Measurements from ENCODE around the gene HEATR5A. TPM values are rescaled to one million over a fixed set of nuclear protein-coding genes. Genes with fewer than 3 reads are reported as not detected.
"Not testable (repeated sequence)": the region's sequence is repeated elsewhere in the genome, so short reads cannot be mapped to it uniquely, and the experiment has no call there.

Gene HEATR5A
- total RNA-seq, 1 experiment from 2014 or later: 18.2 TPM

DNA sequence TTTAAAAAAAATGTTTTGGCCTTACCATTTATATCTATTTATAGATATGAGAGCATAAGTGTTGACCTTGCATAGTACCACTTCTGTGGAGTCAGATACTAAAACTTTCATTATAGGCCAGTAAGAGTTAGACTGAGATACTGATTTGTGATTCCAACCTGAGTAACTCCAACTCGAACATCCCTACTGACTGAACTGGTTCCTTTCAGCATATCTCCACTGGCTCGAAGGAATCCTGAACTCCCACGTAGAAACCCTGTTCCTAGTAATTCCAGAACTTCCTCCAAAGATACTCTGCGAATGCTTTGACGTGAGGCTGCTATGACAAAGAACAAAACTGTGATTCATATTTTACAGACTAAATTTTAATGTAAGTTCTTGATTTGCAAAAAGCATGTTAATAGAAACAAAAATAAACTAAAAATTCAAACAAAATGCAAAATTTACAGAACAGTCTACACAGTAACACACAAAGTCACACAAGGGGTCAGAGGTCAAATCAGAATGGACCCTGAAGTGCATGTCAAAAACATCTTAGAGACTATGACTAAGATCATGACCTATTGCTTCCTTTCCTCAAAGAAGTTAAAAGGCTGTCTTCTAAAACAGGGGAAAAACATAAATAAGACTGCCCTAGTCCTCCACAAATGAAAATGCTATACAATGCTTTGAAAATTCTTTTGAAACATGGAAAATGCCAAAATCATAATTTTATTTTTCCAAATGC, 31.5 kb downstream of the HEATR5A start:
- Histone ChIP-seq H3K27me3 (ENCODE audit: control insufficient read depth, insufficient read depth, low read length) (no peaks in the 10 kb centered on the region), H3K4me3 (ENCODE audit: insufficient read depth, low read depth, low read length) (no peak overlapping the region), H3K36me3 (replicated peaks; ENCODE audit: control insufficient read depth, insufficient read depth, low read length) (no peaks in the 10 kb centered on the region; the same call in 1 of the 2 replicates)
- DNase-seq: no peak

DNA sequence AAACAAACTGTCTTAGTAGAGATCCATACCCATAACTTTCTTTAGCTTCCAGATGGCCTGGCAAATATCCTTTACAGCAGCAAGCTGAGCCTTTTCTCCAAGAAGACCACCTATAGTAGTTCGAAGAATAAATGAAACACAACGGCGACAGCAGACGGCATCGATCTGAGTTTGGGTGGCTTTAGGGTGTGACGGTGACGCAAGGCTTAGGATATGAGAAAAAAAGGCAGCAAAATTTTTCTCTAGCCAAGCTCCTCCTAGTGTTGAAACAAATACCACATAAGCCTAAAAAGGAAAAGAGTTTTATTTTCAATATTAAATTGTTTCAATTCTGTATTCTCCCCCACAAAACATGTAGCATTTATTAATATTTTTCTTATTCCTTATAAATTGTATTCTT, 33.3 kb downstream of the HEATR5A start:
- Histone ChIP-seq H3K27me3 (ENCODE audit: control insufficient read depth, insufficient read depth, low read length) (no peaks in the 10 kb centered on the region), H3K4me3 (ENCODE audit: insufficient read depth, low read depth, low read length) (no peak overlapping the region), H3K36me3 (replicated peaks; ENCODE audit: control insufficient read depth, insufficient read depth, low read length) (peaks cover 2% of the 10 kb centered on the region; the same call in 1 of the 2 replicates)
- peak; percentile 18 for DNase-seq

DNA sequence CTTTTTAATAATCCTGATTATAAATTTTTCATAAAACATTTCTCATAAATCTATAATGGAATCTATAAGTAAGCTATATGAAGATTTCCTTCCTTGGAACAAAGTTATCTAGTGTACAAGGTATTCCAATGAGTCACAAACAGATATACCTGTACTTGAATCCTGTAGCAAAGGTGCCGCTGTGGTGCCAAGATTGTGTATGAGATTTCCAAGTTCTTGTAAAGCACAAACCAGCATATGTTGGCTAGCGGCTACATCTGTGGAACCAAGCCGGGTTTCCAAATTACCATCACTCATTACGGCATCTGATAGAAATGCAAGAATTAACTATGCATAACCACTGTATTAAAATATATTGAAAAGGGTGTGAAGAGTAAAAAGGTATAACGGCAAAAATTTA, 34.1 kb downstream of the HEATR5A start:
- DNase-seq: no peak
- no peak overlapping the region for H3K4me3 ChIP-seq (ENCODE audit: insufficient read depth, low read depth, low read length)
- peaks cover 2% of the 10 kb centered on the region; the same call in 1 of the 2 replicates for H3K36me3 ChIP-seq (replicated peaks; ENCODE audit: control insufficient read depth, insufficient read depth, low read length)
- no peaks in the 10 kb centered on the region for H3K27me3 ChIP-seq (ENCODE audit: control insufficient read depth, insufficient read depth, low read length)

DNA sequence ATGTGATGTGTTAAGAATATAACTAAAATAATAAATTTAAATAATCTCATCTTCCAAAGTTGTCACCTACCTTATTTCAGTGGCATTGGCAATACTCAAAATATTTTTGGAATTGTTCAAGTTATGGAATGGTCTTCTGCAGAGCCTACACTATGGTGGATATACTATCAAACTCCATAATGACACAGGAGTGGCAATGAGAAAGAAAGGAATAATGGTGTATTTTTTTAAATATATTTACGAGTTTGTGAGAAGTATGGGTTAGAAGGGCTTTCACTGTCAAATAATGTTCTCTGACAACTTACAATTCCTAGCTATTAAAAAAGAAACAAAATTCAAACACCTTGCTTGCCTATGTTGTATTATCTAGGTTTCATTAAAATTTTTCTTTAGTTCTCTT, 38.1 kb downstream of the HEATR5A start:
- Histone ChIP-seq H3K4me3 (ENCODE audit: insufficient read depth, low read depth, low read length) (no peak overlapping the region), H3K36me3 (replicated peaks; ENCODE audit: control insufficient read depth, insufficient read depth, low read length) (peaks cover 2% of the 10 kb centered on the region; the same call in 1 of the 2 replicates), H3K27me3 (ENCODE audit: control insufficient read depth, insufficient read depth, low read length) (no peaks in the 10 kb centered on the region)
- DNase-seq: no peak

DNA sequence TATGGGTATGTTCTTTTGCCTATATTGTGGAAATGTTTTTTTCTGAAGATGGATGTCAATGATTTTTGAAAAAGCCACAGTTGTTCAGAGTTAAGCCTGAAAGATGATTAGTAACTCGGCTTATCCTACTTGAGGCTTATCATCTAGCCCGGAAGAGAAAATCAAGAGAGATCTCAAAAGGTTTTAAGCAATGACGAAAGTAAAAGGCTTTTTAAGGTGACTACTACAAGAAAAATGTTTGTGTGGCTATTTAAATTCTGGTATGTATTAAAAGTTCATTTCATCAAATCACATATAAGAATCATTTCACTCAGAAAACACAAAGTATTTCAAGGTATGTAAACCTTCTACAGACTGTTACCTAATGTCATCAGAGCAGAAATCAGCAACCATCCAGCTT, 40.2 kb downstream of the HEATR5A start:
- H3K27me3 ChIP-seq (ENCODE audit: control insufficient read depth, insufficient read depth, low read length): no peaks in the 10 kb centered on the region
- H3K4me3 ChIP-seq (ENCODE audit: insufficient read depth, low read depth, low read length): no peak overlapping the region
- DNase-seq: no peak
- peaks cover 2% of the 10 kb centered on the region; the same call in 1 of the 2 replicates for H3K36me3 ChIP-seq (replicated peaks; ENCODE audit: control insufficient read depth, insufficient read depth, low read length)

DNA sequence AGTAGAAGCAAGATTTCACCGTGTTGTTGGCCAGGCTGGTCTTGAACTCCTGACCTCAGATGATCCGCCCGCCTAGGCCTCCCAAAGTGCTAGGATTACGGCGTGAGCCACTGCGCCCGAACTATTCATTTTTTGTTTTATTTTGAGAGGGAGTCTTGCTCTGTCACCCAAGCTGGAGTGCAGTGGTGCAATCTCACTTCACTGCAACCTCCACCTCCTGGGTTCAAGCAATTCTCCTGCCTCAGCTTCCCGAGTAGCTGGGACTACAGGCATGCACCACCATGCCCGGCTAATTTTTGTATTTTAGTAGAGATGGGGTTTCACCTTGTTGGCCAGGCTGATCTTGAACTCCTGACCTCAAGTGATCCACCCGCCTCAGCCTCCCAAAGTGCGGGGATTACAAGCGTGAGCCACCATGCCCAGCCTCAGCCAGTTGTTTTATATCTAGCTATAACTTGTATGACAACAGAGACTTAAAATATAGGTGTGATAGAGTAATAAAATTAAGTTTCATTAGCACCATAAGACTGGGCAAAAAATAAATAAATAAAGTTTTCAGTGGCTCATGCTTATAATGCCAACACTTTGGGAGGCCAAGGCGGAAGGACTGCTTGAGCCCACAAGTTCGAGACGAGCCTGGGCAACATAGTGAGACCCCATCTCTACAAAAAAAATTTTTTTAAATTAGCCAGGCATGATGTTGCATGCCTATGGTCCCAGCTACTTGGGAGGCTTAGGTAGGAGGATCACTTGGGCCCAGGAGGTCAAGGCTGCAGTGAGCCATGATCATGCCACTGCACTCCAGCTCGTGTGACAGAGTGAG, 41.0 kb downstream of the HEATR5A start:
- not testable (repeated sequence) for H3K27me3 ChIP-seq (ENCODE audit: control insufficient read depth, insufficient read depth, low read length); DNase-seq; H3K36me3 ChIP-seq (replicated peaks; ENCODE audit: control insufficient read depth, insufficient read depth, low read length); H3K4me3 ChIP-seq (ENCODE audit: insufficient read depth, low read depth, low read length)

DNA sequence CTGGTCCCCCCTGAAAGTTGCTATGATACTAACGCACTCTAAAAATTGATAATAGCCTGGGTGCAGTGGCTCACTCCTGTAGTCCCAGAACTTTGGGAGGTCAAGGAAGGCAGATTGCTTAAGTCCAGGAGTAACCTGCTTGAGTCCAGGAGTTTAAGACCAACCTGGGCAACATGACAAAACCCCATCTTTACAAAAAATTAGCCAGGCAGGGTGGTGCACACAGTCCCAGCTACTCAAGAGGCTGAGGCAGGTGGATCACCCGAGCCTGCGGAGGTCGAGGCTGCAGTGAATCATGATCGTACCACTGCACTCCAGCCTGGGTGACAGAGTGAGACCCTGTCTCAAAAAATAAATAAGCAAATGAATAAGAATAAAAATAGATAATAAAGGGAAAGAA, 42.9 kb downstream of the HEATR5A start:
- no peaks in the 10 kb centered on the region; the same call in 1 of the 2 replicates for H3K36me3 ChIP-seq (replicated peaks; ENCODE audit: control insufficient read depth, insufficient read depth, low read length)
- no peak overlapping the region for H3K4me3 ChIP-seq (ENCODE audit: insufficient read depth, low read depth, low read length)
- DNase-seq: no peak
- H3K27me3 ChIP-seq (ENCODE audit: control insufficient read depth, insufficient read depth, low read length): no peaks in the 10 kb centered on the region

DNA sequence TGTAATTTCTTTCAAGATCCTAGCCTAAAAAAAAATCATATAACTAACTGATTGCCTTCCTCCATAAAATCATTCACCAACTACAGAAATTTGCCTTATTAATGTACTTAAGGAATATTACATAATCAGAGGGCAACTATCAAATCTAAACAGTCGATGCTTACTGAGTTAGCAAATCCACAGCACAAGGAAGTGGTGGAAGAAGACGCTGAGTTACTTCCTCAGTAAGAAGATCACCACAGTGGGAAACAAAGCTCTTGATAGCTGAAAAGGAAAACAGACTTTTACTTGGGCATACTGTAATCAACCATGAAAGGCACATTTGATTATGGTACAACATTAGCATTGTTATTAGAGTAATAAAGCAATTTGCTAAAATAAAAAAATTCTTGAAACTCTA, 48.7 kb downstream of the HEATR5A start:
- no peaks in the 10 kb centered on the region for H3K27me3 ChIP-seq (ENCODE audit: control insufficient read depth, insufficient read depth, low read length)
- no peak for DNase-seq
- no peak overlapping the region for H3K4me3 ChIP-seq (ENCODE audit: insufficient read depth, low read depth, low read length)
- no peaks in the 10 kb centered on the region; the same call in none of the 2 replicates for H3K36me3 ChIP-seq (replicated peaks; ENCODE audit: control insufficient read depth, insufficient read depth, low read length)

DNA sequence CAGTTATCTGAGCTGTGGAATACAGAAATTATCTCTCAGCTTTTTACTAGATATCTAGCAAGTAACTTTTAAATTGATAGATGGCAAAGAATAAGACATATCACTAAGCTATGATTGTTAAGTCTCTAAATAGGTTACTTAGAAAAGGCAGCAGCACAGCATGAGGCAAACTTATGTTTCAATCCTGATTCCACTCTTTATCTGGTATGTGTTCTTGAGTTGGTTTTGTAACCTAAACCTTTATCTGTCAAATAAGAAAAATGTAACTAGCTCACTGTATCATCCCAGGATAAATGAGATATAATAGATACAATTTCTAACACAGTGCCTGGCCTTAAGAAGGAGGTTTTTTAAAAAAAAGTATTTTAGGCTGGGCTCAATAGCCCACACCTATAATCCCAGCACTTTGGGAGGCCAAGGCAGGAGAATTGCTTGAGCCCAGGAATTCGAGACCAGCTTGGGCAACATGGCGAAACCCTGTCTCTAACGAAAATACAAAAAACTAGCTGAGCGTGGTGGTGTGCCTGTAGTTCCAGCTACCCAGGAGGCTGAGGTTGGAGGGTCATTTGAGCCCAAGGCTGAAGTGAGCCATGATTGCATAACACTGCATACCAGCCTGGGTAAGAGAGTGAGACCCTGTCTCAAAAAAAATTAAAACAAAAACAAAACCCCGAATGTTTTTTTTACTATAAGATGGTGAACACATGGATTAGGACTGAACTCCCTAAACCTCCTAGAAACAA, 56.8 kb downstream of the HEATR5A start:
- DNase-seq: no peak
- Histone ChIP-seq H3K36me3 (replicated peaks; ENCODE audit: control insufficient read depth, insufficient read depth, low read length) (peaks cover under 1% of the 10 kb centered on the region), H3K27me3 (ENCODE audit: control insufficient read depth, insufficient read depth, low read length) (no peaks in the 10 kb centered on the region), H3K4me3 (ENCODE audit: insufficient read depth, low read depth, low read length) (no peak overlapping the region)

DNA sequence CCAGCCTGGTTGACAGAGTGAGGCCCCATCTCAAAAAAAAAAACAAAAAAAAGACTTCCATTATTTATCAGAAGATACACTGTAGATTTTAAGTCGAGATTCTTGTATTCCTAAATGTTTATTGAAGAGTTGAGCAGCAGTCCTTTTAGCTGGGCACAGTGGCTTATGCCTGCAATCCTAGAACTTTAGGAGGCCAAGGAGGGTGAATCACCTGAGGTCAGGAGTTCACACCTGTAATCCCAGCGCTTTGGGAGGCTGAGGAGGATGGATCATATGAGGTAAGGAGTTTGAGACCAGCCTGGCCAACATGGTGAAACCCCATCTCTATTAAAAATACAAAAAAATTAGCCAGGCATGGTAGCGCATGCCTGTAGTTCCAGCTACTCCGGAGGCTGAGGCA, 57.6 kb downstream of the HEATR5A start:
- no peak for DNase-seq
- Histone ChIP-seq H3K4me3 (ENCODE audit: insufficient read depth, low read depth, low read length) (no peak overlapping the region), H3K36me3 (replicated peaks; ENCODE audit: control insufficient read depth, insufficient read depth, low read length) (peaks cover 2% of the 10 kb centered on the region), H3K27me3 (ENCODE audit: control insufficient read depth, insufficient read depth, low read length) (no peaks in the 10 kb centered on the region)

DNA sequence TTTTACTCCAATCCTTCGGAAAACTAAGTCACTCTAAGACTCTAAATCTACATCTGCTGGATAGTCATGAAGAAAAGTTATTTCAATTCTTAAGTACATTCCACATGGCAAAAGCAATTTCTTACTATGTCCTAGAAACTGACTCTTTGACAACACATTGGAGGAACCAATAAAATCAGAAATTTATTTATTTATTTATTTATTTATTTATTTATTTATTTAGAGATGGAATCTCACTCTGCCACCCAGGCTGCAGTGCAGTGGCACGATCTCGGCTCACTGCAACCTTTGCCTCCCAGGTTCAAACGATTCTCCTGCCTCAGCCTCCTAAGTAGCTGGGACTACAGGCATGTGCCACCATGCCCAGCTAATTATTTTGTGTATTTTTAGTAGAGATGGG, 58.6 kb downstream of the HEATR5A start:
- H3K4me3 ChIP-seq (ENCODE audit: insufficient read depth, low read depth, low read length); DNase-seq; H3K27me3 ChIP-seq (ENCODE audit: control insufficient read depth, insufficient read depth, low read length); H3K36me3 ChIP-seq (replicated peaks; ENCODE audit: control insufficient read depth, insufficient read depth, low read length): not testable (repeated sequence)

DNA sequence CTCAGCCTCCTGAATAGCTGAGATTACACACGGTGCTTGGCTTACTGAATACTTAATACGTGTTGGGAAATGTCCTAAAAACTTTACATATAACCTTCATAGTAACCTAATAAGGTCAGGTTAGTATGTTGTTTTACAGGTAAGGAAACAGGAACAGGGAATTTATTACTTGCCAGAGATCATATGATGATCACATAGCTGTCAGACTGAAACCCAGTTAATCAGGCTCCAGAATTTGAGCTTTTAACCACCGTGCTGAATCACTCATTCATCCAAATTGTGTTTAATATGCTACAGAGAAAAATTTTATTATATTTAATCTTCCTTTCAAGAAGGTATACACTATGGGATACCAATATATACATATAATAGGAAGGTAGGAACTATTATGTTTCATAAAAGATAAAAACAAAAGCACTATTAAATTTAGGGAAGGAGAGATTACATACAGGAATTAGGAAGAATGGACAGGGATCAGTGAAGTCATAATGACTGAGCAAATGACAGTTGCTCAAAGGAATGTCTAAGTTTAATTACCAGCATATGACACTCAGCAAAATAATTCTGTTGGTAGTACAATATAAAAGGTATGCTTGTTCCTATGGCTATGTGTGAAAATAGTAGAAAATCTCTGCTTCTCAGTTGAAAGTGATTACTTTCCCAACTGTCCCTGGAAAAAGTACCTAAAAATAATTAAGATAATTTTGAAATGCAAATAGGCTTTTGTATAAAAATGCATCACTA, 59.3 kb downstream of the HEATR5A start:
- DNase-seq: no peak
- Histone ChIP-seq H3K27me3 (ENCODE audit: control insufficient read depth, insufficient read depth, low read length) (no peaks in the 10 kb centered on the region), H3K4me3 (ENCODE audit: insufficient read depth, low read depth, low read length) (no peak overlapping the region), H3K36me3 (replicated peaks; ENCODE audit: control insufficient read depth, insufficient read depth, low read length) (peaks cover 2% of the 10 kb centered on the region)

DNA sequence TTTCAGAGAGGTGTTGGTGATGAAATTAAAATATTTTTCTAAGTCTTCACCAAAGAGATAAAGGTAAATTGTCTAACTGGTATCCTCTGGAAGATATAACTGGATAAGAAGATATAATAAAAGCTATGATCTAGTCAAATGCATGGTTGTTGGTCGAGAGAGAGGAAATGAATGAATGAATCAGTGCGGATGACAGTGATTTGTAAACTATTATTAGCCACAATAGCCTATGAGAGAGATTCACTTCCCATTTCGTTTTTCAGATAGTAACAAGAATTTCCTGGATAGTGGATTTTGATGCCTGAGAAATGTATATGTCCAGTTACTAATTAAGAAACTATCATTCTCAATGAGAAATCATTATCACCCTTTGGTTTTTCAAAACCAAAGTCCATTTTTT, 63.1 kb downstream of the HEATR5A start:
- peaks cover 2% of the 10 kb centered on the region for H3K36me3 ChIP-seq (replicated peaks; ENCODE audit: control insufficient read depth, insufficient read depth, low read length)
- H3K27me3 ChIP-seq (ENCODE audit: control insufficient read depth, insufficient read depth, low read length): no peaks in the 10 kb centered on the region
- no peak for DNase-seq
- no peak overlapping the region for H3K4me3 ChIP-seq (ENCODE audit: insufficient read depth, low read depth, low read length)

DNA sequence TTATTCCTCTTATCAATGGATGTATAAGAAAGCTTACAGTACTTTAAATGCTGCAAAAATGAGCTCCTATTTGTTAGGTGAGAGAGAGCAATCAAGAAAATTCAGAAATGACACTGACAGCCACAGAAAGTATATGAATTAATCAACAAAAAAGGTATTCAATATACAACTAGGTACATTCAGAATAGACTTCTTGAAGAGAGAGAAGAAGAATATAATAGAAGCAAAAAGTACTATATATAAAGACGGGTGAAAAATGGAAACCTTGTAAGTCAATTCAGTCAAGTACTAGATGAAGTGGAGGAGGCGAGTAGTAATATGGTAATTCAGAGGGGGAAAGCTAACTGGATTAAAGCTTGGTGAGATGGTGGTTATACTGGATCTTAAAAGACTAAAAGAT, 74.3 kb downstream of the HEATR5A start:
- Histone ChIP-seq H3K4me3 (ENCODE audit: insufficient read depth, low read depth, low read length) (no peak overlapping the region), H3K36me3 (replicated peaks; ENCODE audit: control insufficient read depth, insufficient read depth, low read length) (no peaks in the 10 kb centered on the region; the same call in 1 of the 2 replicates), H3K27me3 (ENCODE audit: control insufficient read depth, insufficient read depth, low read length) (no peaks in the 10 kb centered on the region)
- DNase-seq: no peak

Data from H7 (cell line).